Measurements from ENCODE around the gene MBP.

- no peak for TF ChIP-seq TEAD4 (IDR thresholded peaks at IDR 0.05)
- TF ChIP-seq EP300 (IDR thresholded peaks at IDR 0.05; ENCODE audit: borderline replicate concordance), result no peak
- TF ChIP-seq TAF1 (IDR thresholded peaks at IDR 0.05; ENCODE audit: low read depth), result no peak
- TF ChIP-seq EGR1 (IDR thresholded peaks at IDR 0.05), result peak; percentile 70
- TF ChIP-seq CEBPB (IDR thresholded peaks at IDR 0.05), result no peak
- no peak for TF ChIP-seq CREB1 (IDR thresholded peaks at IDR 0.05; ENCODE audit: low read depth)
- no peak for TF ChIP-seq MAX (IDR thresholded peaks at IDR 0.05)
- TF ChIP-seq YY1 (IDR thresholded peaks at IDR 0.05; ENCODE audit: low read depth), result no peak
- no peak for TF ChIP-seq REST (IDR thresholded peaks at IDR 0.05; ENCODE audit: low read depth)
Measured at GRCh38 chr18:76970770-76971559, 161.6 kb downstream of the MBP start.
